GM13977 (cell line): ENCODE data around the gene SLC14A1.
"Not testable (repeated sequence)": the region's sequence is repeated elsewhere in the genome, so short reads cannot be mapped to it uniquely, and the experiment has no call there.

Experiments
- DNase-seq: peaks from one replicate; pipeline ENCODE4 v3.0.0; 2012; ENCODE audit warnings: low spot score
- CTCF ChIP-seq: IDR thresholded peaks from 2 replicates; pipeline ENCODE4 v1.5.1; 2012; ENCODE audit warnings: mild to moderate bottlenecking, control low read depth; ENCODE audit not compliant: insufficient read depth; ENCODE audit errors: extremely low read depth, missing control alignments
- in situ Hi-C: fragments of 300-500 bp; cut with MboI; formaldehyde crosslinking; loops from one replicate; pipeline ENCODE4 v1.12.0; 2022; ENCODE audit warnings: low sequenced_read_pairs, low pct_unique_long_range_greater_than_20kb, mixed read lengths, inconsistent platforms; ENCODE audit not compliant: unreplicated experiment

SLC14A1 gene

GRCh38 chr18:45749918-45750689 lies 26.1 kb downstream of the SLC14A1 start:
- DNase-seq, result no peak
- TF ChIP-seq CTCF, result no peak
- in situ Hi-C loops, result no loop called here

GRCh38 chr18:45751766-45752165 lies 27.8 kb downstream of the SLC14A1 start:
- DNase-seq, result no peak
- in situ Hi-C loops, result no loop called here
- TF ChIP-seq CTCF, result no peak

GRCh38 chr18:45752681-45753080 lies 28.7 kb downstream of the SLC14A1 start:
- no peak for TF ChIP-seq CTCF
- in situ Hi-C loops, result no loop called here
- DNase-seq, result no peak

GRCh38 chr18:45753286-45753685 lies 29.3 kb downstream of the SLC14A1 start:
- in situ Hi-C loops, result no loop called here
- TF ChIP-seq CTCF, result no peak
- DNase-seq, result no peak

GRCh38 chr18:45755934-45756333 lies 32.0 kb downstream of the SLC14A1 start:
- in situ Hi-C loops, result no loop called here
- TF ChIP-seq CTCF, result no peak
- no peak for DNase-seq

GRCh38 chr18:45757005-45757404 lies 33.0 kb downstream of the SLC14A1 start:
- DNase-seq, result no peak
- no peak for TF ChIP-seq CTCF
- in situ Hi-C loops, result no loop called here

GRCh38 chr18:45757644-45758043 lies 33.7 kb downstream of the SLC14A1 start:
- in situ Hi-C loops, DNase-seq: not testable (repeated sequence)
